Calu3 (cell line): ENCODE measurements around the gene ADGRL3. TPM values are rescaled to one million over a fixed set of nuclear protein-coding genes. Genes with fewer than 3 reads are reported as not detected.

Experiments
- BruUV-seq: library from RNA; stranded (reverse); fragments of 400-500 nt; replicated peaks from 2 replicates; lab custom pipeline; 2021; lab: Mats Ljungman, UMichigan
- CTCF ChIA-PET: fragments of 300-600 bp; sonication (Branson Sonifier 250); formaldehyde crosslinking; loops from one replicate; lab custom pipeline; 2022; ENCODE audit warnings: antibody characterized with exemption; lab: Charles Lee
- DNase-seq: peaks from one replicate; pipeline ENCODE4 v3.0.0; 2022
- H3K27ac Mint-ChIP-seq: one replicate; pipeline ENCODE4 v1.8.0; 2022; ENCODE audit warnings: mixed read lengths; ENCODE audit not compliant: unreplicated experiment
- H3K27me3 Mint-ChIP-seq: one replicate; pipeline ENCODE4 v1.8.0; 2022; ENCODE audit warnings: mixed read lengths; ENCODE audit not compliant: unreplicated experiment
- H3K36me3 Mint-ChIP-seq: one replicate; pipeline ENCODE4 v1.8.0; 2022; ENCODE audit warnings: mild to moderate bottlenecking, moderate library complexity, mixed read lengths; ENCODE audit not compliant: insufficient read depth, unreplicated experiment
- H3K4me1 Mint-ChIP-seq: one replicate; pipeline ENCODE4 v1.8.0; 2022; ENCODE audit warnings: mild to moderate bottlenecking, low read depth, mixed read lengths; ENCODE audit not compliant: unreplicated experiment
- H3K4me3 Mint-ChIP-seq: one replicate; pipeline ENCODE4 v1.8.0; 2022; ENCODE audit warnings: mild to moderate bottlenecking, low read depth, moderate library complexity, mixed read lengths; ENCODE audit not compliant: unreplicated experiment
- H3K9me3 Mint-ChIP-seq: one replicate; pipeline ENCODE4 v1.8.0; 2022; ENCODE audit warnings: low read depth, mixed read lengths; ENCODE audit not compliant: unreplicated experiment
- CTCF ChIP-seq: fragments of 200-600 bp; IDR thresholded peaks from one replicate; pipeline ENCODE4 v1.8.0; 2022; ENCODE audit warnings: antibody characterized with exemption; ENCODE audit not compliant: unreplicated experiment
- intact Hi-C: fragments of 100-400 bp; cut with micrococcal nuclease; formaldehyde crosslinking; loops from one replicate; pipeline ENCODE4 v1.10.0; 2022; ENCODE audit not compliant: unreplicated experiment
- total RNA-seq: library from RNA; stranded (reverse); gene quantifications from 2 replicates; pipeline ENCODE4 v1.2.3, GENCODE V29; 2022

The ADGRL3 gene
- total RNA-seq, 1 experiment from 2014 or later, result 0.66 TPM

- Mint-ChIP-seq H3K27me3 (no peaks in the 10 kb centered on the region), H3K36me3 (no peaks in the 10 kb centered on the region), H3K4me1 (no peaks in the 10 kb centered on the region), H3K4me3 (no peak overlapping the region), H3K9me3 (no peaks in the 10 kb centered on the region), H3K27ac (no peak overlapping the region)
- CTCF ChIA-PET, result no interaction called here
- no peak for DNase-seq
- intact Hi-C loops, result no loop called here
- no peak for TF ChIP-seq CTCF
- no TSS peak for BruUV-seq
These were observed 26.3 kb upstream of the ADGRL3 start for GRCh38 chr4:61173799-61174198.

- H3K36me3 Mint-ChIP-seq, result no peaks in the 10 kb centered on the region
- no peak for TF ChIP-seq CTCF
- H3K4me1 Mint-ChIP-seq, result no peaks in the 10 kb centered on the region
- CTCF ChIA-PET, result interaction anchor here (0.6 kb wide), 1 partner anchor 27 kb away, joined by 3 read pairs; no protein-coding TSS in a partner anchor
- DNase-seq, result no peak
- no TSS peak for BruUV-seq
- no peak overlapping the region for H3K4me3 Mint-ChIP-seq
- no peaks in the 10 kb centered on the region for H3K9me3 Mint-ChIP-seq
- H3K27me3 Mint-ChIP-seq, result no peaks in the 10 kb centered on the region
- intact Hi-C loops, result no loop called here
- no peak overlapping the region for H3K27ac Mint-ChIP-seq
These were observed 24.6 kb upstream of the ADGRL3 start for GRCh38 chr4:61175495-61175894.

- Mint-ChIP-seq H3K27ac (no peak overlapping the region), H3K27me3 (no peaks in the 10 kb centered on the region), H3K4me1 (no peaks in the 10 kb centered on the region), H3K9me3 (no peaks in the 10 kb centered on the region), H3K36me3 (no peaks in the 10 kb centered on the region), H3K4me3 (no peak overlapping the region)
- TF ChIP-seq CTCF, result no peak
- intact Hi-C loops, result no loop called here
- BruUV-seq, result no TSS peak
- no peak for DNase-seq
- CTCF ChIA-PET, result no interaction called here
These were observed 22.8 kb upstream of the ADGRL3 start for GRCh38 chr4:61177367-61177766.

GRCh38 chr4:61180405-61180804 lies 19.7 kb upstream of the ADGRL3 start:
- Mint-ChIP-seq H3K4me3 (no peak overlapping the region), H3K36me3 (no peaks in the 10 kb centered on the region), H3K9me3 (peaks cover 5% of the 10 kb centered on the region), H3K4me1 (no peaks in the 10 kb centered on the region), H3K27ac (no peak overlapping the region), H3K27me3 (no peaks in the 10 kb centered on the region)
- no peak for DNase-seq
- BruUV-seq, result no TSS peak
- CTCF ChIA-PET, result no interaction called here
- no peak for TF ChIP-seq CTCF
- intact Hi-C loops, result no loop called here
